GM19467 (cell line): ENCODE data around the gene CSF3R.

Source experiments
- ATAC-seq: cut with Tn5 transposase; IDR thresholded peaks from one replicate; pipeline ENCODE4 v1.9.1; 2021; ENCODE audit warnings: mild to moderate bottlenecking, moderate library complexity; ENCODE audit not compliant: unreplicated experiment

Gene CSF3R

GRCh38 chr1:36463463-36463802, 19.3 kb downstream of the CSF3R start:
- no peak for ATAC-seq

GRCh38 chr1:36458910-36459309, 23.8 kb downstream of the CSF3R start:
- no peak for ATAC-seq

- ATAC-seq = no peak
Observed at GRCh38 chr1:36457691-36458090, 25.0 kb downstream of the CSF3R start.

GRCh38 chr1:36456391-36456928, 26.3 kb downstream of the CSF3R start:
- no peak for ATAC-seq

- ATAC-seq = no peak
Observed at GRCh38 chr1:36455386-36455785, 27.3 kb downstream of the CSF3R start.

- no peak for ATAC-seq
Observed at GRCh38 chr1:36453600-36454388, 28.9 kb downstream of the CSF3R start.

GRCh38 chr1:36453051-36453450, 29.7 kb downstream of the CSF3R start:
- no peak for ATAC-seq

- ATAC-seq = no peak
Observed at GRCh38 chr1:36450919-36451305, 31.8 kb downstream of the CSF3R start.

GRCh38 chr1:36450270-36450918, 32.3 kb downstream of the CSF3R start, which contains the start of gene OSCP1:
Gene OSCP1 (minus strand): TSS chr1:36450451. CDS start chr1:36450369, 82 bp downstream.
- peak; percentile 98 for ATAC-seq

- no peak for ATAC-seq
Observed at GRCh38 chr1:36448530-36449056, 34.1 kb downstream of the CSF3R start.

GRCh38 chr1:36447450-36447849, 35.3 kb downstream of the CSF3R start:
- no peak for ATAC-seq

- no peak for ATAC-seq
Observed at GRCh38 chr1:36446746-36447145, 36.0 kb downstream of the CSF3R start.

GRCh38 chr1:36446271-36446670, 36.4 kb downstream of the CSF3R start:
- no peak for ATAC-seq

GRCh38 chr1:36443297-36443696, 39.4 kb downstream of the CSF3R start:
- ATAC-seq = no peak

GRCh38 chr1:36442337-36442736, 40.4 kb downstream of the CSF3R start:
- no peak for ATAC-seq

GRCh38 chr1:36440646-36441045, 42.1 kb downstream of the CSF3R start:
- ATAC-seq = no peak

GRCh38 chr1:36440044-36440443, 42.7 kb downstream of the CSF3R start:
- ATAC-seq = no peak

- ATAC-seq = no peak
Observed at GRCh38 chr1:36438715-36439114, 44.0 kb downstream of the CSF3R start.

GRCh38 chr1:36436821-36437220, 45.9 kb downstream of the CSF3R start:
- no peak for ATAC-seq

GRCh38 chr1:36433102-36433501, 49.6 kb downstream of the CSF3R start:
- no peak for ATAC-seq

- no peak for ATAC-seq
Observed at GRCh38 chr1:36432616-36433015, 50.1 kb downstream of the CSF3R start.

GRCh38 chr1:36425791-36426190, 56.9 kb downstream of the CSF3R start:
- ATAC-seq = no peak
